DOHH2 (cell line): ENCODE data around the gene SIPA1L2.

Experiments used
- H3F3A ChIP-seq: fragments of 200-600 bp; sonication (generic), shearing (Covaris generic); 2 replicates; pipeline ENCODE4 v1.6.0; 2016; ENCODE audit warnings: antibody characterized with exemption, mild to moderate bottlenecking; ENCODE audit not compliant: control insufficient read depth, insufficient read depth
- H3K27ac ChIP-seq: fragments of 200-600 bp; sonication (generic); 2 replicates; pipeline ENCODE4 v1.5.1; 2014; ENCODE audit warnings: low read depth, mild to moderate bottlenecking, low read length, moderate library complexity
- H3K27me3 ChIP-seq: fragments of 200-600 bp; sonication (generic); 2 replicates; pipeline ENCODE4 v1.6.1; 2014; ENCODE audit warnings: mild to moderate bottlenecking, low read length, mixed read lengths; ENCODE audit not compliant: control insufficient read depth
- H3K36me3 ChIP-seq: fragments of 200-600 bp; sonication (generic); 2 replicates; pipeline ENCODE4 v1.6.1; 2014; ENCODE audit warnings: mild to moderate bottlenecking, low read length, moderate library complexity, mixed read lengths; ENCODE audit not compliant: control insufficient read depth
- H3K4me1 ChIP-seq: fragments of 200-600 bp; sonication (generic); 2 replicates; pipeline ENCODE4 v1.6.1; 2014; ENCODE audit warnings: mild to moderate bottlenecking, low read length, mixed read lengths; ENCODE audit not compliant: control insufficient read depth
- H3K4me2 ChIP-seq: fragments of 200-600 bp; sonication (generic); 2 replicates; pipeline ENCODE4 v1.6.0; 2014; ENCODE audit warnings: mild to moderate bottlenecking, low read length, moderate library complexity
- H3K4me3 ChIP-seq: fragments of 200-600 bp; sonication (generic); 2 replicates; pipeline ENCODE4 v1.5.1; 2014; ENCODE audit warnings: mild to moderate bottlenecking, low read length, mixed read lengths
- H3K79me2 ChIP-seq: fragments of 200-600 bp; sonication (generic); 2 replicates; pipeline ENCODE4 v1.6.1; 2014; ENCODE audit warnings: mild to moderate bottlenecking, low read length, mixed read lengths; ENCODE audit not compliant: control insufficient read depth
- H3K9me2 ChIP-seq: fragments of 200-600 bp; sonication (generic); replicated peaks from 2 replicates; pipeline ENCODE4 v1.6.1; 2014; ENCODE audit warnings: mild to moderate bottlenecking, low read length, mixed read lengths; ENCODE audit not compliant: control insufficient read depth
- H3K9me3 ChIP-seq: fragments of 200-600 bp; sonication (generic); 2 replicates; pipeline ENCODE4 v1.6.1; 2014; ENCODE audit warnings: antibody characterized with exemption, low read length, mixed read lengths; ENCODE audit not compliant: control insufficient read depth, insufficient read depth
- H4K20me1 ChIP-seq: fragments of 200-600 bp; sonication (generic); 2 replicates; pipeline ENCODE4 v1.6.0; 2014; ENCODE audit warnings: low read depth, mild to moderate bottlenecking, antibody characterized with exemption, low read length, moderate library complexity; ENCODE audit not compliant: control insufficient read depth, insufficient read depth
- CTCF ChIP-seq: fragments of 200-600 bp; sonication (generic); IDR thresholded peaks from one replicate; pipeline ENCODE4 v1.5.1; 2014; ENCODE audit warnings: antibody characterized with exemption, mild to moderate bottlenecking, low read depth, low read length; ENCODE audit not compliant: poor library complexity, severe bottlenecking
- EZH2phosphoT487 ChIP-seq: fragments of 200-600 bp; sonication (generic); IDR thresholded peaks from 2 replicates; pipeline ENCODE4 v1.6.1; 2017; ENCODE audit warnings: borderline replicate concordance, mild to moderate bottlenecking, antibody characterized with exemption, low read length, moderate library complexity, mixed read lengths

The SIPA1L2 gene

GRCh38 chr1:232625319-232625868 lies 4.5 kb downstream of the SIPA1L2 start:
- Histone ChIP-seq H3K27me3 (peaks cover 5% of the 10 kb centered on the region; the same call in 1 of the 2 replicates), H3K4me1 (no peaks in the 10 kb centered on the region)

GRCh38 chr1:232624546-232625281 lies 5.2 kb downstream of the SIPA1L2 start:
- H3K9me2 ChIP-seq, result no peaks in the 10 kb centered on the region
- no peak for TF ChIP-seq CTCF
- no peak for TF ChIP-seq EZH2phosphoT487
- no peaks in the 10 kb centered on the region for H3K36me3 ChIP-seq
- no peaks in the 10 kb centered on the region for H3K79me2 ChIP-seq
- no peaks in the 10 kb centered on the region for H3K9me3 ChIP-seq
- H3K27ac ChIP-seq, result no peak overlapping the region
- no peak overlapping the region for H3K4me2 ChIP-seq
- no peaks in the 10 kb centered on the region for H4K20me1 ChIP-seq
- no peak overlapping the region for H3K4me3 ChIP-seq
- no peaks in the 10 kb centered on the region for H3F3A ChIP-seq
- no peaks in the 10 kb centered on the region for H3K4me1 ChIP-seq
- H3K27me3 ChIP-seq, result peaks cover 5% of the 10 kb centered on the region; the same call in 1 of the 2 replicates

More at GRCh38 chr1:232625319-232625868, 4.5 kb downstream of the SIPA1L2 start:
- Histone ChIP-seq H3K4me3 (no peak overlapping the region), H3K27ac (no peak overlapping the region), H3F3A (no peaks in the 10 kb centered on the region), H3K9me2 (no peaks in the 10 kb centered on the region), H3K4me2 (no peak overlapping the region), H3K9me3 (no peaks in the 10 kb centered on the region), H3K79me2 (no peaks in the 10 kb centered on the region), H3K36me3 (no peaks in the 10 kb centered on the region), H4K20me1 (no peaks in the 10 kb centered on the region)
- TF ChIP-seq CTCF (no peak), EZH2phosphoT487 (no peak)

GRCh38 chr1:232622981-232623380 lies 7.0 kb downstream of the SIPA1L2 start:
- Histone ChIP-seq H3K27ac (no peak overlapping the region), H3K9me3 (no peaks in the 10 kb centered on the region), H4K20me1 (no peaks in the 10 kb centered on the region), H3K27me3 (0 out of 2 replicates have a peak, but pooled peaks cover under 1% of the 10 kb centered on the region), H3K4me1 (no peaks in the 10 kb centered on the region), H3K4me3 (no peak overlapping the region), H3F3A (no peaks in the 10 kb centered on the region), H3K36me3 (no peaks in the 10 kb centered on the region), H3K4me2 (no peak overlapping the region), H3K9me2 (no peaks in the 10 kb centered on the region), H3K79me2 (no peaks in the 10 kb centered on the region)
- TF ChIP-seq CTCF (no peak), EZH2phosphoT487 (no peak)
